Adipocyte (in vitro differentiated cells): ENCODE results near the gene NKAPL.

Source experiments
- DNase-seq: peaks from one replicate; pipeline ENCODE4 v3.0.0-alpha.2; 2015; ENCODE audit warnings: low read depth
- H3K27me3 ChIP-seq: replicated peaks from 2 replicates; pipeline ENCODE4 v1.7.0; 2013; ENCODE audit warnings: mild to moderate bottlenecking, low read length, moderate library complexity; ENCODE audit not compliant: control insufficient read depth, insufficient read depth
- H3K36me3 ChIP-seq: 2 replicates; pipeline ENCODE4 v1.7.0; 2013; ENCODE audit warnings: low read length, mild to moderate bottlenecking, moderate library complexity; ENCODE audit not compliant: control insufficient read depth, insufficient read depth, severe bottlenecking
- H3K4me1 ChIP-seq: 2 replicates; pipeline ENCODE4 v1.7.0; 2013; ENCODE audit warnings: mild to moderate bottlenecking, low read length, moderate library complexity; ENCODE audit not compliant: control insufficient read depth, insufficient read depth
- H3K4me3 ChIP-seq: 2 replicates; pipeline ENCODE4 v1.7.0; 2013; ENCODE audit warnings: mild to moderate bottlenecking, low read length, moderate library complexity
- H3K9ac ChIP-seq: 2 replicates; pipeline ENCODE4 v1.7.0; 2013; ENCODE audit warnings: mild to moderate bottlenecking, low read length, moderate library complexity
- H3K9me3 ChIP-seq: 2 replicates; pipeline ENCODE4 v1.7.0; 2013; ENCODE audit warnings: mild to moderate bottlenecking, low read length, moderate library complexity; ENCODE audit not compliant: control insufficient read depth

Gene NKAPL

GRCh38 chr6:28250747-28251146 lies 8.3 kb upstream of the NKAPL start:
- Histone ChIP-seq H3K9ac (no peak overlapping the region), H3K36me3 (peaks cover 26% of the 10 kb centered on the region), H3K4me1 (peaks cover 24% of the 10 kb centered on the region), H3K27me3 (no peaks in the 10 kb centered on the region), H3K9me3 (no peaks in the 10 kb centered on the region), H3K4me3 (peak overlapping the region; percentile 98)
- no peak for DNase-seq

- Histone ChIP-seq H3K9me3 (no peaks in the 10 kb centered on the region), H3K4me1 (peaks cover 24% of the 10 kb centered on the region), H3K4me3 (peak overlapping the region; percentile 98), H3K9ac (peak overlapping the region; percentile 91), H3K27me3 (no peaks in the 10 kb centered on the region), H3K36me3 (peaks cover 17% of the 10 kb centered on the region)
- DNase-seq = peak; percentile 48
These were observed 7.5 kb upstream of the NKAPL start for GRCh38 chr6:28251661-28252008.

DNA sequence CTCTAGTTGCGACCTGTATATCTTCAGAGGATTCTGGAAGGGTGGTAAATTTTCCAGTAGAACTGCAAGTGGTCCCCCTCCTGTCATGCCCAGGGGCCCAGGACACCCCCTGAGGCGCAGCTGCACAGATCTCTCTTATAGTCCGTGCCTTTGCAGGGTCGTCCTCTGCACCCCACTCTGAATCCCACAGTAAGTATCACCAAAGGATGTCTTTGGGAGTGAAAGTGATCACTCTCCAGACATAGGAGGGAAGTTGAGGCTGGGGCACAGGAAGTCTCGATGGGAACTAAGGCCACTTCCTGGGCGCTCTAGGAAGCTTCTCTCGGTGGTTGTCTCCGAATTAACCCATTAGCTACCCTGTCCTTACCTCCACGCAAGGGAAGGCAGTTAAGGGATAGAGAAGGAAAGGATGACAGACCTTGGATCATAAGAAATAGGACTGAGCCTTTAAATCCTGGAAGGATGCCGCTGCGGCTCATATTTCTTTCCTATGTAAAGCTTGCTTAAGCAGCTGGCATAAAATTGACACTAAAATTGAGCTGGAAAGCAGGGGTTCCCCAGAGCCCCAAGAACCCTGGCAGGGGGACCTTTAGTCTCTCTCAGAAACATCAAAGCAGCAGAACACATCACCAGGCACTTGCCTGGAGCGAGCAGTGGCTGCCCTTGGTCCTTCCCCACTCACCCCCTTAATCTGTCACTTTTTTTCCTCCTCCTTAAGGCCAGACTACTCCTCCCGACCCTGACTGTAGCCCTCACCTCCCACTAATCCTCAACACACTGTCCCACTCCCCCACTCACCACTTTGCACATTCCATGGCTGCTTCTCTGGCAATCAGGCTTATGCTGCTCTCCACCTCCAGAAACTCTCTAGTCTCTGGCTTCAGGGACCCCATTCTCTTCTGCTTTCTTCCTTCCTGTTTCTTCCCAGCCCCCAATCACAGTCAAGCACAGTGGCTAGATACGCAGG lies 6.8 kb upstream of the NKAPL start, which contains the start of gene ZKSCAN4:
ZKSCAN4 (minus strand) TSS at position 261 of the 967 bp plus-strand sequence. CDS start 289 bp downstream, outside the sequence.
- Histone ChIP-seq H3K27me3 (no peaks in the 10 kb centered on the region), H3K9ac (peak within 1 kb of the TSS; percentile 91), H3K4me1 (peaks cover 24% of the 10 kb centered on the region), H3K4me3 (peak within 1 kb of the TSS; percentile 98), H3K9me3 (no peaks in the 10 kb centered on the region), H3K36me3 (peaks cover 10% of the 10 kb centered on the region)
- peak; percentile 92 for DNase-seq

GRCh38 chr6:28254121-28254519 lies 5.0 kb upstream of the NKAPL start:
- no peak overlapping the region for H3K4me3 ChIP-seq
- peaks cover 28% of the 10 kb centered on the region for H3K4me1 ChIP-seq
- H3K9me3 ChIP-seq = no peaks in the 10 kb centered on the region
- no peak for DNase-seq
- H3K27me3 ChIP-seq = no peaks in the 10 kb centered on the region
- no peaks in the 10 kb centered on the region for H3K36me3 ChIP-seq
- H3K9ac ChIP-seq = no peak overlapping the region

DNA sequence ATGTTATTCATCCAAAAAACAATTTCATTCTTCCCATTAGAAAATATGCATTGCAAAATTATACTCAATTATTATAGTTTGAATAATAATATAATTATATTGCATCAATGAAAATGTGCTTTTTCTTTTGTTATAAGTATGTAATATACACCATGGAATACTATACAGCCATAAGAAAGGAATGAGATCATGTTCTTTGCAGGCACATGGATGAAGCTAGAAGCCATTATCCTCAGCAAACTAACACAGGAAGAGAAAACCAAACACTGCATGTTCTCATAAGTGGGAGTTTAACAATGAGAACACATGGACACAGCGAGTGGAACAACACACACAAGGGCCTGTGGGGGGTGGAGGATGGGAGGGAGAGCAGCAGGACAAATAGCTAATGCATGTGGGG lies 2.1 kb upstream of the NKAPL start:
- no peak for DNase-seq
- Histone ChIP-seq H3K27me3 (no peaks in the 10 kb centered on the region), H3K4me1 (peaks cover 24% of the 10 kb centered on the region), H3K36me3 (no peaks in the 10 kb centered on the region), H3K9ac (no peak overlapping the region), H3K9me3 (peaks cover 12% of the 10 kb centered on the region), H3K4me3 (no peak overlapping the region)

GRCh38 chr6:28263922-28264321 lies 4.8 kb downstream of the NKAPL start:
- Histone ChIP-seq H3K4me3 (no peak overlapping the region), H3K4me1 (peaks cover 27% of the 10 kb centered on the region), H3K36me3 (no peaks in the 10 kb centered on the region), H3K27me3 (no peaks in the 10 kb centered on the region), H3K9ac (no peak overlapping the region), H3K9me3 (peaks cover 12% of the 10 kb centered on the region)
- no peak for DNase-seq

DNA sequence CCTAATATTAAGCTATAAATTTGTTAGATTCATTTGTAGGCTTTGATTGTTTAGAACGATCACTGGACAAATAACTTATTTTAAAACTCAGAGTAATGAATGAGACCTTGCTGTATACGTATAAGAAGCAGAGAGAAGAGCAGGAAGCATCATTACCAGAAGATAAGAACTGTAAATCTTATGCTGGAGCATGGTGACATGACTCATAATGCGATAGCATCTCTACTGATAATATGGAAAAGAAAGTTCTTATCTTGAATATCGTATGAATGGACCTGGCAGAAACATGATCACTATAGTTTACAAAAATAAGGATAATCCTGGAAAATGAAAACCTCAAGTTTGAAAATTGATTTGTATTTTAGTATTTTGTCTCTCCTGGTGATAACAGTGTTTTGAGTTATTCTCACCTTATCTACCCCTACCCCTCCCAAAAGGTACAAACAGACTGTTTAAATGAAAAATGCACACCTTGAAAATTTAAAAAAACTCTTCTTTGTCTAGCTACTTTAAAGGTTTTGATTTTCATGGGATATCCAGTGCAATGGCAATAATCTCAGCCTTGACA lies 5.8 kb downstream of the NKAPL start:
- Histone ChIP-seq H3K36me3 (no peaks in the 10 kb centered on the region), H3K9ac (no peak overlapping the region)

DNA sequence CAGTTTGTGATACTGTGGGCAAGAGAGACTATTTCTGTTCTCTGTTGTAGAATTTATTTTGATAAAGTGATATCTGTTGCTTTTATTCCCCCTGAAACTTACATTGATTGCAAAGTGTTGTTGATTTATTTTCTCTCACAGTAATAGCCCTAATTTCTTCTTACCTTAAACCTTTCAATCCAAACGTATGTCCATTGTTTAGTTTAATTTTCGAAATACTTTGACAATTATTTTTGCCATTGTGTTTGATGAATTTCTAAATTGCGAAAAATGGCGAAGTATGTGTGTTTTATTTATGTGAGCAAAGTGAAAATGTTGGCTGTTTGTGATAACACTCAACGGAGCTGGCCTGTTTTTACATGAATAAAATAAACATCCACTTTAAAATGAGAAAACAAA lies 7.5 kb downstream of the NKAPL start:
- Histone ChIP-seq H3K9ac (peak overlapping the region; percentile 91), H3K27me3 (no peaks in the 10 kb centered on the region), H3K4me1 (peaks cover 35% of the 10 kb centered on the region), H3K36me3 (no peaks in the 10 kb centered on the region), H3K9me3 (no peaks in the 10 kb centered on the region), H3K4me3 (peak overlapping the region; percentile 97)
- DNase-seq = no peak

More for the DNA sequence above, 5.8 kb downstream of the NKAPL start:
- Histone ChIP-seq H3K4me1 (peaks cover 30% of the 10 kb centered on the region), H3K4me3 (no peak overlapping the region), H3K9me3 (peaks cover 5% of the 10 kb centered on the region), H3K27me3 (no peaks in the 10 kb centered on the region)
- DNase-seq = no peak

DNA sequence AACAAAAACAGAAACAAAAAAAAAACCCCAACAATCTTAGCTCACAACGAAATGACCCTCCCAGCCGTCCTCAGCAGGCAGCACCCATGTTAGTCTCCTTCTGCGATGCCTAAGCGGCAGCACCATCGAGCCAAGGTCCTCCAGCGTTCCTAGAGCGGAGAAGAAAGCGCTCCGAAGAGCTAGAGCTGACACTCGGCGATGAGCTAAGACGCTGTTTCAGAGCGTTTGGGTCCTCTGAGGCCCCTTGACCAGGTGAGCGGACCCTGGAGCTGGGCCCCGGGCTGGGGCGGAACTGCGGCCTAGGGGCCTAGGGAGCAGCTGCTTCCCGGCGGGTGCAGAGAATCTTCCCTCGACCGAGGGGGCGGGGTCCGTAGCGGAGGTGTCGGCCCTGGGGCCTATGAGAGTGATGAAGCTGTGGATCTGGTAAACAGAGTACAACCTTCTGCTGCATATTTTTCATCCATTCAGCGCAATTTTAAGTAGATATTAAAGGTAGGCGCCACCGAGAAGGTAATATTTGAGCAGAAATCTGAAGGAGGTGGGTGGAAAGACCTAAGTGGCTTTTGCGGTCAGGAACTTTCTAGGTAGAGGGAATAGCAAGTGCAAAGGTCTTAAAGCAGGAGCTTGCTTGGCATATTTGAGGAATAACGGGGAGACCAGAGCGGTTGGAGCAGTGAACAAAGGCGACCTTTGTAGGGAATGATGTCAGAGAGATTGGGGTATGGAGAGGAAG lies 8.0 kb downstream of the NKAPL start, which contains the start of gene ZSCAN26:
ZSCAN26 (plus strand) TSS at position 182 of the 733 bp plus-strand sequence. CDS start 4,777 bp downstream, outside the sequence.
- peak; percentile 91 for DNase-seq
- peak within 1 kb of the TSS; percentile 91 for H3K9ac ChIP-seq
- H3K27me3 ChIP-seq = no peaks in the 10 kb centered on the region
- peaks cover 35% of the 10 kb centered on the region for H3K4me1 ChIP-seq
- H3K9me3 ChIP-seq = no peaks in the 10 kb centered on the region
- H3K4me3 ChIP-seq = peak within 1 kb of the TSS; percentile 97
- peaks cover 5% of the 10 kb centered on the region for H3K36me3 ChIP-seq

DNA sequence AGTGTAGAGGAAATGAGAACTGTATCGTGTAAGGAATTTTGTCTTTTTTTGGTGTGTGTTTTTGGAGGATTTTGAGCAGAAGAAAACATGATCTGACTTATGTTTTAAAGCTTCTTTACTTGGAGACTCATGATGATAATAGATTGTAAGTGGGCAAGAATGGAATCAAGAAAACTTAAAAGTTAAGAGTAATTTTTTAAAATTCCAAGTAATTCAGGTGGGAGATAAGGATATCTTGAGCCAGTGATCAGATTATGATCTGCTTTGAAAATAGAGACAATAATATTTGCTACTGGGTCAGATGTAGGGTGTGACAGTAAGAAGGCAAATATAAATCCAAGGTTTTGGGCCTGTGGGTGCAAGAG lies 8.6 kb downstream of the NKAPL start:
- Histone ChIP-seq H3K27me3 (no peaks in the 10 kb centered on the region), H3K4me3 (peak overlapping the region; percentile 97), H3K9ac (peak overlapping the region; percentile 91), H3K4me1 (peaks cover 35% of the 10 kb centered on the region), H3K36me3 (peaks cover 11% of the 10 kb centered on the region), H3K9me3 (no peaks in the 10 kb centered on the region)
- DNase-seq = peak; percentile 7

- H3K9me3 ChIP-seq = no peaks in the 10 kb centered on the region
- H3K4me3 ChIP-seq = peak overlapping the region; percentile 7
- H3K9ac ChIP-seq = peak overlapping the region; percentile 33
- peaks cover 20% of the 10 kb centered on the region for H3K36me3 ChIP-seq
- H3K27me3 ChIP-seq = no peaks in the 10 kb centered on the region
- peak; percentile 76 for DNase-seq
- peaks cover 31% of the 10 kb centered on the region for H3K4me1 ChIP-seq
These were observed 10.4 kb downstream of the NKAPL start for GRCh38 chr6:28269492-28269891.
